HEK293 (cell line): Measurements from ENCODE around the gene CPN2.

Experiments used
- BCL11A ChIP-seq: fragments of 450-650 bp; formaldehyde crosslinking; IDR thresholded peaks from 2 replicates; pipeline ENCODE4 v1.5.1; 2016; ENCODE audit warnings: low read depth, missing biosample characterization, missing genetic modification characterization
- CTCF ChIP-seq: fragments of 450-650 bp; formaldehyde crosslinking; IDR thresholded peaks from 2 replicates; pipeline ENCODE4 v1.5.1; 2016; ENCODE audit warnings: missing biosample characterization, missing genetic modification characterization
- TCF7L2 ChIP-seq: IDR thresholded peaks from 2 replicates; pipeline ENCODE4 v1.6.1; 2011; ENCODE audit warnings: low read depth, mild to moderate bottlenecking, inconsistent platforms, low read length, moderate library complexity, borderline replicate concordance
- ZBTB49 ChIP-seq: fragments of 450-650 bp; formaldehyde crosslinking; IDR thresholded peaks from 2 replicates; pipeline ENCODE4 v1.5.1; 2016; ENCODE audit warnings: missing biosample characterization, missing genetic modification characterization, low read depth
- ZIC2 ChIP-seq: fragments of 450-650 bp; formaldehyde crosslinking; IDR thresholded peaks from 2 replicates; pipeline ENCODE4 v1.5.1; 2016; ENCODE audit warnings: missing biosample characterization, missing genetic modification characterization
- ZNF112 ChIP-seq: fragments of 450-650 bp; formaldehyde crosslinking; IDR thresholded peaks from 2 replicates; pipeline ENCODE4 v1.5.0; 2017; ENCODE audit warnings: missing biosample characterization, missing genetic modification characterization
- ZNF174 ChIP-seq: fragments of 450-650 bp; formaldehyde crosslinking; IDR thresholded peaks from 2 replicates; pipeline ENCODE4 v1.5.0; 2017; ENCODE audit warnings: missing biosample characterization, mild to moderate bottlenecking, missing genetic modification characterization
- ZNF404 ChIP-seq: fragments of 450-650 bp; formaldehyde crosslinking; IDR thresholded peaks from 2 replicates; pipeline ENCODE4 v1.5.1; 2017; ENCODE audit warnings: missing biosample characterization, missing genetic modification characterization
- ZNF510 ChIP-seq: fragments of 450-650 bp; formaldehyde crosslinking; IDR thresholded peaks from 2 replicates; pipeline ENCODE4 v1.5.1; 2018; ENCODE audit warnings: mild to moderate bottlenecking, missing genetic modification characterization, missing biosample characterization; ENCODE audit not compliant: insufficient replicate concordance
- ZNF521 ChIP-seq: fragments of 450-650 bp; formaldehyde crosslinking; IDR thresholded peaks from 2 replicates; pipeline ENCODE4 v1.5.1; 2017; ENCODE audit warnings: missing biosample characterization, mild to moderate bottlenecking, missing genetic modification characterization
- ZNF561 ChIP-seq: fragments of 450-650 bp; IDR thresholded peaks from 2 replicates; pipeline ENCODE4 v1.5.1; 2018; ENCODE audit warnings: missing biosample characterization, missing genetic modification characterization, borderline replicate concordance
- ZSCAN30 ChIP-seq: fragments of 450-650 bp; IDR thresholded peaks from 2 replicates; pipeline ENCODE4 v1.5.1; 2018; ENCODE audit warnings: missing biosample characterization, mild to moderate bottlenecking, missing genetic modification characterization, moderate library complexity
- TF ChIP-seq, protein P1 (sequence below): fragments of 450-650 bp; formaldehyde crosslinking; IDR thresholded peaks from 2 replicates; pipeline ENCODE4 v1.5.1; 2017; ENCODE audit warnings: missing biosample characterization, missing genetic modification characterization
- TF ChIP-seq, protein P2 (sequence below): fragments of 450-650 bp; formaldehyde crosslinking; IDR thresholded peaks from 2 replicates; pipeline ENCODE4 v1.5.1; 2016; ENCODE audit warnings: missing biosample characterization, missing genetic modification characterization

GRCh38 chr3:194352667-194353246 is 1.6 kb upstream of the CPN2 start:
- TF ChIP-seq ZNF174 (tag by site-specific recombination) = no peak
- no peak for TF ChIP-seq ZNF521 (tag by site-specific recombination)
- TF ChIP-seq ZNF404 (tag by site-specific recombination) = no peak
- no peak for TF ChIP-seq CTCF (tag by site-specific recombination)
- no peak for TF ChIP-seq ZNF510 (tag by site-specific recombination)
- TF ChIP-seq, protein P1, sequence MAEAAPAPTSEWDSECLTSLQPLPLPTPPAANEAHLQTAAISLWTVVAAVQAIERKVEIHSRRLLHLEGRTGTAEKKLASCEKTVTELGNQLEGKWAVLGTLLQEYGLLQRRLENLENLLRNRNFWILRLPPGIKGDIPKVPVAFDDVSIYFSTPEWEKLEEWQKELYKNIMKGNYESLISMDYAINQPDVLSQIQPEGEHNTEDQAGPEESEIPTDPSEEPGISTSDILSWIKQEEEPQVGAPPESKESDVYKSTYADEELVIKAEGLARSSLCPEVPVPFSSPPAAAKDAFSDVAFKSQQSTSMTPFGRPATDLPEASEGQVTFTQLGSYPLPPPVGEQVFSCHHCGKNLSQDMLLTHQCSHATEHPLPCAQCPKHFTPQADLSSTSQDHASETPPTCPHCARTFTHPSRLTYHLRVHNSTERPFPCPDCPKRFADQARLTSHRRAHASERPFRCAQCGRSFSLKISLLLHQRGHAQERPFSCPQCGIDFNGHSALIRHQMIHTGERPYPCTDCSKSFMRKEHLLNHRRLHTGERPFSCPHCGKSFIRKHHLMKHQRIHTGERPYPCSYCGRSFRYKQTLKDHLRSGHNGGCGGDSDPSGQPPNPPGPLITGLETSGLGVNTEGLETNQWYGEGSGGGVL (tag by site-specific recombination) = peak; percentile 88
- 0 out of 2 replicates have a peak, but pooled peaks have one; percentile 11 for TF ChIP-seq ZIC2 (tag by site-specific recombination)
- TF ChIP-seq ZSCAN30 = 0 out of 2 replicates have a peak, but pooled peaks have one; percentile 43
- no peak for TF ChIP-seq ZNF561 (tag by site-specific recombination)
- TF ChIP-seq BCL11A (tag by site-specific recombination) = peak; percentile 48; the same call in 1 of the 2 replicates
- TF ChIP-seq ZBTB49 = no peak
- no peak for TF ChIP-seq TCF7L2
- TF ChIP-seq, protein P2, sequence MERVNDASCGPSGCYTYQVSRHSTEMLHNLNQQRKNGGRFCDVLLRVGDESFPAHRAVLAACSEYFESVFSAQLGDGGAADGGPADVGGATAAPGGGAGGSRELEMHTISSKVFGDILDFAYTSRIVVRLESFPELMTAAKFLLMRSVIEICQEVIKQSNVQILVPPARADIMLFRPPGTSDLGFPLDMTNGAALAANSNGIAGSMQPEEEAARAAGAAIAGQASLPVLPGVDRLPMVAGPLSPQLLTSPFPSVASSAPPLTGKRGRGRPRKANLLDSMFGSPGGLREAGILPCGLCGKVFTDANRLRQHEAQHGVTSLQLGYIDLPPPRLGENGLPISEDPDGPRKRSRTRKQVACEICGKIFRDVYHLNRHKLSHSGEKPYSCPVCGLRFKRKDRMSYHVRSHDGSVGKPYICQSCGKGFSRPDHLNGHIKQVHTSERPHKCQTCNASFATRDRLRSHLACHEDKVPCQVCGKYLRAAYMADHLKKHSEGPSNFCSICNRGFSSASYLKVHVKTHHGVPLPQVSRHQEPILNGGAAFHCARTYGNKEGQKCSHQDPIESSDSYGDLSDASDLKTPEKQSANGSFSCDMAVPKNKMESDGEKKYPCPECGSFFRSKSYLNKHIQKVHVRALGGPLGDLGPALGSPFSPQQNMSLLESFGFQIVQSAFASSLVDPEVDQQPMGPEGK (tag by site-specific recombination) = peak; percentile 48; the same call in 1 of the 2 replicates
- TF ChIP-seq ZNF112 (tag by site-specific recombination) = no peak
